Hepatocyte (in vitro differentiated cells): ENCODE data around the gene MICU1.
"Not testable (repeated sequence)": the region's sequence is repeated elsewhere in the genome, so short reads cannot be mapped to it uniquely, and the experiment has no call there.

ENCODE experiments used
- CTCF ChIP-seq: fragments of 200-600 bp; sonication (generic); IDR thresholded peaks from 2 replicates; pipeline ENCODE4 v1.5.1; 2016; ENCODE audit warnings: antibody characterized with exemption, mild to moderate bottlenecking; ENCODE audit not compliant: poor library complexity
- EZH2 ChIP-seq: fragments of 200-600 bp; sonication (generic); IDR thresholded peaks from 2 replicates; pipeline ENCODE4 v1.6.1; 2016; ENCODE audit warnings: antibody characterized with exemption, mild to moderate bottlenecking, borderline replicate concordance
- EZH2phosphoT487 ChIP-seq: fragments of 200-600 bp; sonication (generic); IDR thresholded peaks from one replicate; pipeline ENCODE4 v1.6.1; 2018; ENCODE audit warnings: antibody characterized with exemption, mild to moderate bottlenecking, low read depth, moderate library complexity; ENCODE audit not compliant: unreplicated experiment, severe bottlenecking

DNA sequence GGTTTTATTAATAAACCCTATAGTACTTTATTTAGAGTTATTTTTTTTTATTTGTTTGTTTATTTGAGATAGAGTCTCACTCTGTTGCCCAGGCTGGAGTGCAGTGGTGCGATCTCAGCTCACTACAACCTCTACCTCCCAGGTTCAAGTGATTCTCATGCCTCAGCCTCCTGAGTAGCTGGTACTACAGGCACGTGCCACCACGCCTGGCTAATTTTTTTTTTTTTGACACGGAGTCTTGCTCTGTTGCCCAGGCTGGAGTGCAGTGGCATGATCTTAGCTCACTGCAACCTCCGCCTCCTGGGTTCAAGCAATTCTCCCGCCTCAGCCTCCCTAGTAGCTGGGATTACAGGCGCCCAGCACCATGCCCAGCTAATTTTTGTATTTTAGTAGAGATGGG is 279.8 kb downstream of the MICU1 start:
- TF ChIP-seq CTCF, EZH2, EZH2phosphoT487: not testable (repeated sequence)
